ENCODE measurements around the gene MEX3D. TPM values are rescaled to one million over a fixed set of nuclear protein-coding genes. Genes with fewer than 3 reads are reported as not detected.

The MEX3D gene
- total and polyA plus RNA-seq, 2 experiments from 2014 or later: 12.4 to 94.9 TPM

- H3K27ac Mint-ChIP-seq: no peak overlapping the region
- DNase-seq (ENCODE audit: low spot score): no peak
- no peak for ATAC-seq
- peaks cover 38% of the 10 kb centered on the region for H3K27me3 Mint-ChIP-seq (ENCODE audit: insufficient read depth, low read depth, poor library complexity)
- H3K27ac ChIP-seq (ENCODE audit: low read depth): no peak overlapping the region
- H3K4me2 ChIP-seq: no peak overlapping the region
- no peaks in the 10 kb centered on the region for H3K4me1 ChIP-seq (ENCODE audit: insufficient read depth)
- H3K4me3 ChIP-seq: no peak overlapping the region
- peaks cover 3% of the 10 kb centered on the region; the same call in 1 of the 3 replicates for H3K9me3 Mint-ChIP-seq
- H2AFZ ChIP-seq: no peak overlapping the region
- H3K27me3 ChIP-seq (ENCODE audit: insufficient read depth): peaks cover 25% of the 10 kb centered on the region
- H3K36me3 ChIP-seq (ENCODE audit: insufficient read depth): no peaks in the 10 kb centered on the region
- no peak for TF ChIP-seq CREB1 (CRISPR knock-in tag; IDR thresholded peaks at IDR 0.05; ENCODE audit: low read depth)
- no peak for TF ChIP-seq ETS1 (IDR thresholded peaks at IDR 0.05)
- peaks cover 6% of the 10 kb centered on the region; the same call in 2 of the 3 replicates for H3K4me1 Mint-ChIP-seq
- H3K36me3 Mint-ChIP-seq (ENCODE audit: low read depth): peaks cover 4% of the 10 kb centered on the region; the same call in 1 of the 3 replicates
- no peaks in the 10 kb centered on the region for H3K79me2 ChIP-seq (replicated peaks; ENCODE audit: insufficient read depth)
- H3K9me2 ChIP-seq (ENCODE audit: insufficient read depth): no peaks in the 10 kb centered on the region
- H3K4me3 Mint-ChIP-seq: no peak overlapping the region
- no peaks in the 10 kb centered on the region for H4K20me1 ChIP-seq (replicated peaks; ENCODE audit: insufficient read depth)
- 0 out of 2 replicates have a peak, but pooled peaks cover 4% of the 10 kb centered on the region for H3F3A ChIP-seq (replicated peaks; ENCODE audit: low read depth)
Observed at GRCh38 chr19:1526979-1527649, 41.0 kb downstream of the MEX3D start.

DNA sequence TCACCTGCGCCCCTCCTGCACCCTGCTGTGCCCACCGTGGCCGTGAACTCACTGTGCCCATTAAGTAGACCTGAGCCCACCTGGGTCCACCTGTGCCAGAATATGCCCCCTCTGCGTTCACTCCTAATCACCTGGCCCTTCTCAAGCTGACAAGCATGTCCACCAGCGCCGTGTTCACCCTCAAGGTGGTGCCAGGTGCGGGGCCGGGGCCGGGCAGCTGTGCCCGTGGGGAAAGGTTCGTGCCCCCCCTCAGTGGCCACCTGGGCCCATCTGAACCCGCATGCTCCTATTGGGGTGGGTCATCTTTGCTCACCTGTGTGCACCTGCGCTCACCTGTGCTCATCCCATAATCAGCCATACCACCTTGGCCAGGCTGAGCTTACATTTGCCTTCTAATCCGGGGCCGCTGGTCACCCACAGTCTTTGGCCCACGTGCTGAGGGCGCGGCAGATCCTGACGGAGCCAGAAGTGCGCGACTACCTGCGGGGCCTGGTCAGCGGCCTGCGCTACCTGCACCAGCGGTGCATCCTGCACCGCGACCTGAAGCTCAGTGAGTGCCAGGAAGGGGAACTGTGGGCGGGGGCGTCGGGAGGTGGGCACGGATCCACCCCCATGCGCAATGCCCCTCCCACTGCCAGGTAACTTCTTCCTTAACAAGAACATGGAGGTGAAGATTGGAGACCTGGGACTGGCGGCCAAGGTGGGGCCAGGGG lies 41.9 kb downstream of the MEX3D start:
- H3K4me1 ChIP-seq (ENCODE audit: insufficient read depth): no peaks in the 10 kb centered on the region
- no peaks in the 10 kb centered on the region for H3K79me2 ChIP-seq (replicated peaks; ENCODE audit: insufficient read depth)
- no peak overlapping the region for H3K4me3 ChIP-seq
- H3K27ac ChIP-seq (ENCODE audit: low read depth): no peak overlapping the region
- Mint-ChIP-seq H3K27me3 (ENCODE audit: insufficient read depth, low read depth, poor library complexity) (peaks cover 45% of the 10 kb centered on the region), H3K36me3 (ENCODE audit: low read depth) (peaks cover 4% of the 10 kb centered on the region; the same call in 1 of the 3 replicates), H3K9me3 (peaks cover 3% of the 10 kb centered on the region; the same call in 1 of the 3 replicates), H3K4me3 (no peak overlapping the region; the same call in 2 of the 3 replicates), H3K4me1 (peaks cover 6% of the 10 kb centered on the region; the same call in 2 of the 3 replicates), H3K27ac (no peak overlapping the region)
- H3K36me3 ChIP-seq (ENCODE audit: insufficient read depth): no peaks in the 10 kb centered on the region
- TF ChIP-seq ZNF114 (CRISPR knock-in tag; IDR thresholded peaks at IDR 0.05) (no peak), ZNF331 (CRISPR knock-in tag; IDR thresholded peaks at IDR 0.05; ENCODE audit: low read depth) (no peak)
- DNase-seq (ENCODE audit: low spot score): no peak
- H3K27me3 ChIP-seq (ENCODE audit: insufficient read depth): peaks cover 27% of the 10 kb centered on the region
- no peaks in the 10 kb centered on the region for H3K9me2 ChIP-seq (ENCODE audit: insufficient read depth)
- H3K4me2 ChIP-seq: no peak overlapping the region
- no peaks in the 10 kb centered on the region for H4K20me1 ChIP-seq (replicated peaks; ENCODE audit: insufficient read depth)
- no peak overlapping the region for H2AFZ ChIP-seq
- no peak for ATAC-seq
- H3F3A ChIP-seq (replicated peaks; ENCODE audit: low read depth): 0 out of 2 replicates have a peak, but pooled peaks cover 4% of the 10 kb centered on the region

- no peak overlapping the region for H3K4me3 ChIP-seq
- no peak overlapping the region for H2AFZ ChIP-seq
- Mint-ChIP-seq H3K27me3 (ENCODE audit: insufficient read depth, low read depth, poor library complexity) (peaks cover 47% of the 10 kb centered on the region), H3K4me3 (no peak overlapping the region), H3K27ac (no peak overlapping the region), H3K4me1 (peaks cover 6% of the 10 kb centered on the region; the same call in 2 of the 3 replicates), H3K9me3 (peaks cover 3% of the 10 kb centered on the region; the same call in 2 of the 3 replicates), H3K36me3 (ENCODE audit: low read depth) (peaks cover 4% of the 10 kb centered on the region; the same call in 1 of the 3 replicates)
- peaks cover 27% of the 10 kb centered on the region for H3K27me3 ChIP-seq (ENCODE audit: insufficient read depth)
- no peaks in the 10 kb centered on the region for H3K9me2 ChIP-seq (ENCODE audit: insufficient read depth)
- H3F3A ChIP-seq (replicated peaks; ENCODE audit: low read depth): 0 out of 2 replicates have a peak, but pooled peaks cover 4% of the 10 kb centered on the region
- H3K36me3 ChIP-seq (ENCODE audit: insufficient read depth): no peaks in the 10 kb centered on the region
- H3K4me2 ChIP-seq: no peak overlapping the region
- no peaks in the 10 kb centered on the region for H3K79me2 ChIP-seq (replicated peaks; ENCODE audit: insufficient read depth)
- H3K4me1 ChIP-seq (ENCODE audit: insufficient read depth): no peaks in the 10 kb centered on the region
- ATAC-seq (peak; percentile 14), DNase-seq (ENCODE audit: low spot score) (no peak)
- no peak overlapping the region for H3K27ac ChIP-seq (ENCODE audit: low read depth)
- no peaks in the 10 kb centered on the region for H4K20me1 ChIP-seq (replicated peaks; ENCODE audit: insufficient read depth)
- no peak for TF ChIP-seq NANOG (IDR thresholded peaks at IDR 0.05; ENCODE audit: borderline replicate concordance)
- TF ChIP-seq, protein P1, sequence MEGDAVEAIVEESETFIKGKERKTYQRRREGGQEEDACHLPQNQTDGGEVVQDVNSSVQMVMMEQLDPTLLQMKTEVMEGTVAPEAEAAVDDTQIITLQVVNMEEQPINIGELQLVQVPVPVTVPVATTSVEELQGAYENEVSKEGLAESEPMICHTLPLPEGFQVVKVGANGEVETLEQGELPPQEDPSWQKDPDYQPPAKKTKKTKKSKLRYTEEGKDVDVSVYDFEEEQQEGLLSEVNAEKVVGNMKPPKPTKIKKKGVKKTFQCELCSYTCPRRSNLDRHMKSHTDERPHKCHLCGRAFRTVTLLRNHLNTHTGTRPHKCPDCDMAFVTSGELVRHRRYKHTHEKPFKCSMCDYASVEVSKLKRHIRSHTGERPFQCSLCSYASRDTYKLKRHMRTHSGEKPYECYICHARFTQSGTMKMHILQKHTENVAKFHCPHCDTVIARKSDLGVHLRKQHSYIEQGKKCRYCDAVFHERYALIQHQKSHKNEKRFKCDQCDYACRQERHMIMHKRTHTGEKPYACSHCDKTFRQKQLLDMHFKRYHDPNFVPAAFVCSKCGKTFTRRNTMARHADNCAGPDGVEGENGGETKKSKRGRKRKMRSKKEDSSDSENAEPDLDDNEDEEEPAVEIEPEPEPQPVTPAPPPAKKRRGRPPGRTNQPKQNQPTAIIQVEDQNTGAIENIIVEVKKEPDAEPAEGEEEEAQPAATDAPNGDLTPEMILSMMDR (conservative IDR thresholded peaks at IDR 0.05; ENCODE audit: low read depth in 2 of 2): peak in 1 of 2 experiments; percentile 33; a peak in 2 of 4 replicates
- no peak for TF ChIP-seq STAT1 (IDR thresholded peaks at IDR 0.05; ENCODE audit: unreplicated experiment)
Observed at GRCh38 chr19:1525343-1525742, 42.8 kb downstream of the MEX3D start.
